Nephron (organoid): ENCODE results near the gene UBR4.
"Not testable (repeated sequence)": the region's sequence is repeated elsewhere in the genome, so short reads cannot be mapped to it uniquely, and the experiment has no call there.

Experiments
- H3K27ac Mint-ChIP-seq, 3 experiments: 2 replicates each; pipeline ENCODE4 v1.8.0; 2020; ENCODE audit warnings: mixed read lengths in 3 of 3, mild to moderate bottlenecking in 2 of 3, moderate library complexity in 1 of 3
- H3K27me3 Mint-ChIP-seq: 2 replicates; pipeline ENCODE4 v1.8.0; 2021; ENCODE audit warnings: low read depth, mild to moderate bottlenecking, moderate library complexity, mixed read lengths
- H3K36me3 Mint-ChIP-seq: 2 replicates; pipeline ENCODE4 v1.8.0; 2020; ENCODE audit warnings: low read depth, mixed read lengths
- H3K4me1 Mint-ChIP-seq: 2 replicates; pipeline ENCODE4 v1.8.0; 2020; ENCODE audit warnings: mixed read lengths
- H3K4me3 Mint-ChIP-seq, 3 experiments: 2 replicates each; pipeline ENCODE4 v1.8.0; 2020; ENCODE audit warnings: mild to moderate bottlenecking in 3 of 3, mixed read lengths in 3 of 3, moderate library complexity in 2 of 3
- H3K9me3 Mint-ChIP-seq: 2 replicates; pipeline ENCODE4 v1.8.0; 2020; ENCODE audit warnings: mixed read lengths
- TF ChIP-seq, protein P1 (sequence below), 3 experiments: fragments of 200-600 bp; sonication (generic); IDR thresholded peaks; one replicate each; pipeline ENCODE4 v1.5.0; 2021; ENCODE audit warnings: antibody characterized with exemption in 3 of 3; ENCODE audit not compliant: unreplicated experiment in 3 of 3

The UBR4 gene

DNA sequence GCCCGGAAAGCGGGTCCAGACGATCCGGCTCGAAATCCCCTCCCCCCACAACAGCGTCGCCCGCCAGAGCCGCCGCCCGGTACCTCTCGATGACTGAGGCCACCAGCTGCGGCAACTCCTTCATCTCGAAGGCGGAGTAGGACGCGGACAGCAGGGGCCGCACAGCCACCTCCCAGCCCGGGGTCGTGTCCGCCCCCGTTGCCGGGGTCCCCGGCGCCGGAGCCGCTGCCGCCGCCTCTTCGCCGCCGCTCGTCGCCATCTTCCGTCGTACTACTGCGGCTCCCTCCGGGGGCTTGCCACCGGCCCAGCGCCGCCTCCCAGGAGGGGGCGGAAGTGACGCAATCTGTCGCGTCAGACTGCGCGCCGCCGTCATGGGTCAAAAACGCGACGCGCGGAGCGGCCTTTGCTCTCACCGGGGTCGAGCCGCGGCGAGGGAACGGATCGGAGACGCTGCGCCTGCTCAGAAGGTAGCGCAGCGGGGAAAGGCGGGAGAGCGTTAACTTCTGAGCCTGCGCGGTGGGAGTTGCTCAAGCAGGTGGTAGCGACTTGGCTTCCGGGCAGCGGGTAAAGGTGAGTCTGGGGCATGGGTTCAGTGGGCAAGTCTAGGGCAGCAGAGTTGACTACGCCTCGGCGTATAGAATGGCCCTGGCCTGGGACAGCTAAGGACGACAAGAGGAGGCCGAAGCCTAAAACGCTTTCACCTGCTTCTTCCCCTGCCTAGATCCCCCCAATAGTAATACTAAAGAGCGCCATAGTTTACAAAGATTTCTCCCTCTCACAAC lies at the start of gene UBR4:
Gene UBR4, minus strand, starts transcription at position 277 of the 782 bp plus-strand sequence. Its CDS starts 18 bp downstream, at position 259.
- no peaks in the 10 kb centered on the region for H3K9me3 Mint-ChIP-seq
- H3K27me3 Mint-ChIP-seq: no peaks in the 10 kb centered on the region
- peaks cover 8% of the 10 kb centered on the region for H3K36me3 Mint-ChIP-seq
- TF ChIP-seq, protein P1, sequence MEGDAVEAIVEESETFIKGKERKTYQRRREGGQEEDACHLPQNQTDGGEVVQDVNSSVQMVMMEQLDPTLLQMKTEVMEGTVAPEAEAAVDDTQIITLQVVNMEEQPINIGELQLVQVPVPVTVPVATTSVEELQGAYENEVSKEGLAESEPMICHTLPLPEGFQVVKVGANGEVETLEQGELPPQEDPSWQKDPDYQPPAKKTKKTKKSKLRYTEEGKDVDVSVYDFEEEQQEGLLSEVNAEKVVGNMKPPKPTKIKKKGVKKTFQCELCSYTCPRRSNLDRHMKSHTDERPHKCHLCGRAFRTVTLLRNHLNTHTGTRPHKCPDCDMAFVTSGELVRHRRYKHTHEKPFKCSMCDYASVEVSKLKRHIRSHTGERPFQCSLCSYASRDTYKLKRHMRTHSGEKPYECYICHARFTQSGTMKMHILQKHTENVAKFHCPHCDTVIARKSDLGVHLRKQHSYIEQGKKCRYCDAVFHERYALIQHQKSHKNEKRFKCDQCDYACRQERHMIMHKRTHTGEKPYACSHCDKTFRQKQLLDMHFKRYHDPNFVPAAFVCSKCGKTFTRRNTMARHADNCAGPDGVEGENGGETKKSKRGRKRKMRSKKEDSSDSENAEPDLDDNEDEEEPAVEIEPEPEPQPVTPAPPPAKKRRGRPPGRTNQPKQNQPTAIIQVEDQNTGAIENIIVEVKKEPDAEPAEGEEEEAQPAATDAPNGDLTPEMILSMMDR (IDR thresholded peaks at IDR 0.05; ENCODE audit: unreplicated experiment in 3 of 3): no peak
- H3K4me3 Mint-ChIP-seq: peak within 1 kb of the TSS; percentile 91 to 96 (median 94)
- H3K27ac Mint-ChIP-seq: peak within 1 kb of the TSS; percentile 93 to 98 (median 96)
- peaks cover 50% of the 10 kb centered on the region for H3K4me1 Mint-ChIP-seq

DNA sequence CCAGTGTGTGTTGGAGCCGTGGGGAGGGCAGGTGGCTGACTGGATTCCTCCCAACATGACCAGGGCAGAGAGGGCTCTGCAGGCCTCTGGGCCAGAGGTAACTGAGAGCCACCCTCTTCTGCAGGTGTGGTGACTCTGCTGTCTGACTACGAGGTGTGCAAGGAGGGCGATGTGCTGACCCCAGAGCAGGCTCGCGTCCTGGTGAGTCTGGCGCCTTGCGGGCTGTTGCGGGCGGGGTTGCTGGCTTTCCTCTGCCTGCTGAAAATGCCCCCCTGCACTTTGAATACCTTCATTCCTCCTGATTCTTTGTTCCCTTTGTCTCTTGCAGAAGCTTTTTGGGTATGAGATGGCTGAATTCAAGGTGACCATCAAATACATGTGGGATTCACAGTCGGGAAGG lies 48.3 kb upstream of the UBR4 start:
- Mint-ChIP-seq H3K27ac (no peak overlapping the region), H3K4me3 (no peak overlapping the region), H3K4me1 (peaks cover 14% of the 10 kb centered on the region), H3K27me3 (no peaks in the 10 kb centered on the region), H3K36me3 (peaks cover 19% of the 10 kb centered on the region), H3K9me3 (no peaks in the 10 kb centered on the region)
- TF ChIP-seq, protein P1 (IDR thresholded peaks at IDR 0.05; ENCODE audit: unreplicated experiment in 3 of 3): no peak

DNA sequence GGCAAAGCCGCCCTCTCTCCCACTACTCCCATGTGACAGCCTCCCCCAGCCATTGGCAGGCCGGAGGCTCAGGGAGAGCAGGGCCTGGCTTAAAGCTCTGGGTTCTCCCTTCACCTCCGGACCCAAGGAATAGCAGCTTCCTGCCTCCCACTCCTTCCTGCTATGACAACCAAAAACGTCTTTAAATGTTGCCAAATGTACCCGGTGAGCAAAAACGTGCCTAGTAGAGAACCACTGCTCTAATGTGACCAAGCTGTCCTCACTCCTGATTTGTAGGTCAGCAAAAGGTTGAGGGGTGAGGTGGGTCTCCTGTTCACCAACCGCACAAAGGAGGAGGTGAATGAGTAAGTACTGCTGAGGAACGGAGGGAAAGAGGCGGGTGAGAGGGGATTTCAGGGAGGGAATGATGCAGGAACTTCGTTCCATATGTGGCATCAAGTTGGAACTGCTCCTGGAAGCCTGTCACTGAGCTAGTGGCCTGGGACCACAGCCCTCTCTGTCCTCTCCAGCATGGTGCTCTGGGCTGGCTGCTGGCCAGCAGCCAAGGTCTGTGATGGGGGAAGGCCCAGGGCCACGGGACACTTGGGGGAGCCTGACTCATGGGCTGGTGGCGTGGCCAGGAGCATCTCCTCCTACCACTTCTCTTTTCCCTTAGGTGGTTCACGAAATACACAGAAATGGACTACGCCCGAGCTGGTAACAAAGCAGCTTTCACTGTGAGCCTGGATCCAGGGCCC lies 47.3 kb upstream of the UBR4 start:
- Mint-ChIP-seq H3K4me1 (peaks cover 21% of the 10 kb centered on the region), H3K4me3 (peak overlapping the region in 1 of 3 experiments; percentile 45), H3K36me3 (peaks cover 19% of the 10 kb centered on the region), H3K27ac (peak overlapping the region in 1 of 3 experiments; percentile 59), H3K27me3 (no peaks in the 10 kb centered on the region), H3K9me3 (no peaks in the 10 kb centered on the region)
- TF ChIP-seq, protein P1 (IDR thresholded peaks at IDR 0.05; ENCODE audit: unreplicated experiment in 3 of 3): no peak

DNA sequence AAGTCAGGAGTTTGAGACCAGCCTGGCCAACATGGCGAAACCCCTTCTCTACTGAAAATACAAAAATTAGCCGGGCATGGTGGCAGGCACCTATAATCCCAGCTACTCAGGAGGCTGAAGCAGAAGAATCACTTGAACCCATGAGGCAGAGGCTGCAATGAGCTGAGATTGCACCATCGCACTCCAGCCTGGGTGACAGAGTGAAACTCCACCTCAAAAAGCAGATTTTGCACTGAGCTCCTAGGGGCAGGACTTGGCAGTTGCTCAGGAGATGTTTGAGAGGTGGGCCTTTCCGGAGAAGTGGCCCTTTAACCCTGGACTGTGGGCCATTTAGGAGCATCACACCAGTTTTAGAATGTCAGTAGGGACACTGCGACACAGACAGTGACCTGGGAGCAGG lies 46.2 kb upstream of the UBR4 start:
- H3K27ac Mint-ChIP-seq, H3K9me3 Mint-ChIP-seq, H3K4me3 Mint-ChIP-seq, H3K27me3 Mint-ChIP-seq: not testable (repeated sequence)
- Mint-ChIP-seq H3K4me1 (peaks cover 22% of the 10 kb centered on the region), H3K36me3 (peaks cover 19% of the 10 kb centered on the region)

DNA sequence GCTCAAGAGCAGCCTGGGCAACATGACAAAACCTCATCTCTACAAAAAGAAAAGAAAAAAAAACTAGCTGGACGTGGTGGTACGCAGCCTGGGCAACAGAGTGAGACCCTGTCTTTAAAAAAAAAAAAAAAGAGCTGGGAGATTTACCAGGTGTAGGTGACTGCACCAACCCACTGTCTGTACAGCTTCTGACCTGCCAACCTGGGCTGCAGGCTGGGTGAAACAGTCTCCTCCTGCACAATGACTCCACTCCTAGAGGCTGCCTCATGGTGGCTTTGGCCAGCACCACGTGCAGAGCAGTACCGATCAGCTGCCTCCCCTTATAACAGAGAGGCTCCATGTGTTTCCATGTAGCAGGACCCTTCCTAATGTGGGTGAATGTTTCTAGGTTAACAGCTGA lies 45.2 kb upstream of the UBR4 start:
- Mint-ChIP-seq H3K27me3 (no peaks in the 10 kb centered on the region), H3K9me3 (no peaks in the 10 kb centered on the region), H3K4me1 (peaks cover 24% of the 10 kb centered on the region)

DNA sequence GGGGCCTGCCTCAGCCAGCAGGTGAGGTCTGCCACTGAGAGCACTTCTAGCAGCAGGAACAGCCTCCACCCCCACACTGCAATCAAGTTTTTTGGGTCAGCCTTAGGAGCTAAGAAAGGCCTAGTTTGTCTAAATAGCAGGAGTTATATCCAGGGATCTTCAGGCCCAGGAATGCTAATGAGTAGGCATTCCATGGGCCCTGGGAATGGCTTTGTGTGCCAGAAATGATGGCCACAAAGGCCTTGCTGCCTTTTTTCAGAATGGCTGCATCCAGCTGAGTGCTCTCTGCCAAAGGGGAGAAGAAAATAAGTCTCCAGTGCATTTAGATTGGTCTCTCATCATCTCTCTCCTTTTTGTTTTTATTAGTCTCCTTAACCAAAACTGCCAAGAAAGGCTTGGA lies 44.4 kb upstream of the UBR4 start:
- peaks cover 24% of the 10 kb centered on the region for H3K4me1 Mint-ChIP-seq
- no peaks in the 10 kb centered on the region for H3K27me3 Mint-ChIP-seq
- no peak overlapping the region for H3K4me3 Mint-ChIP-seq
- no peak overlapping the region for H3K27ac Mint-ChIP-seq
- H3K9me3 Mint-ChIP-seq: no peaks in the 10 kb centered on the region
- peaks cover 11% of the 10 kb centered on the region for H3K36me3 Mint-ChIP-seq
- TF ChIP-seq, protein P1 (IDR thresholded peaks at IDR 0.05; ENCODE audit: unreplicated experiment in 3 of 3): no peak

More for the DNA sequence above, 45.2 kb upstream of the UBR4 start:
- Mint-ChIP-seq H3K27ac (no peak overlapping the region), H3K36me3 (peaks cover 19% of the 10 kb centered on the region), H3K4me3 (no peak overlapping the region)
- TF ChIP-seq, protein P1 (IDR thresholded peaks at IDR 0.05; ENCODE audit: unreplicated experiment in 3 of 3): no peak
